Caco-2 (cell line): ENCODE data around the gene ZNF638. TPM values are rescaled to one million over a fixed set of nuclear protein-coding genes. Genes with fewer than 3 reads are reported as not detected.

ENCODE experiments used
- BruUV-seq: library from RNA; stranded (reverse); fragments of 400-500 nt; replicated peaks from 2 replicates; lab custom pipeline; 2021; lab: Mats Ljungman, UMichigan
- CTCF ChIA-PET: fragments of 300-600 bp; sonication (Branson Sonifier 250); formaldehyde crosslinking; loops from one replicate; lab custom pipeline; 2022; ENCODE audit warnings: antibody characterized with exemption; lab: Charles Lee
- POLR2A ChIA-PET: fragments of 300-600 bp; sonication (Branson Sonifier 250); formaldehyde crosslinking; loops from one replicate; lab custom pipeline; 2022; ENCODE audit warnings: antibody characterized with exemption; lab: Charles Lee
- DNase-seq, 2 experiments: peaks; one replicate each; pipeline versions ENCODE4 v3.0.0 to v3.0.0-alpha.2; 2020 to 2022
- H3K27me3 ChIP-seq: replicated peaks from 2 replicates; pipeline ENCODE4 v1.6.0; 2011; ENCODE audit warnings: low read length; ENCODE audit not compliant: control insufficient read depth, insufficient read depth
- H3K36me3 ChIP-seq: 2 replicates; pipeline ENCODE4 v1.5.1; 2011; ENCODE audit warnings: low read length; ENCODE audit not compliant: control insufficient read depth, insufficient read depth
- H3K4me1 ChIP-seq: fragments of 250-450 bp; sonication (Bioruptor Pico); 2 replicates; pipeline ENCODE4 v1.5.1; 2020; ENCODE audit warnings: mild to moderate bottlenecking
- H3K4me3 ChIP-seq: 2 replicates; pipeline ENCODE4 v1.5.1; 2011; ENCODE audit warnings: low read depth, mild to moderate bottlenecking, control low read depth, low read length
- H3K9me3 ChIP-seq: fragments of 250-450 bp; sonication (Bioruptor Pico); 2 replicates; pipeline ENCODE4 v1.5.1; 2020; ENCODE audit warnings: mild to moderate bottlenecking, moderate library complexity
- H3K27ac Mint-ChIP-seq: one replicate; pipeline ENCODE4 v1.8.0; 2022; ENCODE audit warnings: mixed read lengths; ENCODE audit not compliant: unreplicated experiment
- H3K27me3 Mint-ChIP-seq: one replicate; pipeline ENCODE4 v1.8.0; 2022; ENCODE audit warnings: mixed read lengths; ENCODE audit not compliant: insufficient read depth, unreplicated experiment
- H3K36me3 Mint-ChIP-seq: one replicate; pipeline ENCODE4 v1.8.0; 2022; ENCODE audit warnings: mild to moderate bottlenecking, mixed read lengths; ENCODE audit not compliant: insufficient read depth, unreplicated experiment
- H3K4me1 Mint-ChIP-seq: one replicate; pipeline ENCODE4 v1.8.0; 2022; ENCODE audit warnings: low read depth, mixed read lengths; ENCODE audit not compliant: unreplicated experiment
- H3K4me3 Mint-ChIP-seq: one replicate; pipeline ENCODE4 v1.8.0; 2022; ENCODE audit warnings: mild to moderate bottlenecking, moderate library complexity, mixed read lengths; ENCODE audit not compliant: unreplicated experiment
- H3K9me3 Mint-ChIP-seq: one replicate; pipeline ENCODE4 v1.8.0; 2022; ENCODE audit warnings: mixed read lengths; ENCODE audit not compliant: unreplicated experiment
- intact Hi-C: fragments of 100-400 bp; cut with micrococcal nuclease; formaldehyde crosslinking; loops from one replicate; pipeline ENCODE4 v1.10.0; 2022; ENCODE audit not compliant: unreplicated experiment
- total RNA-seq: library from RNA; stranded (reverse); gene quantifications from 2 replicates; pipeline ENCODE4 v1.2.3, GENCODE V29; 2022
- TF ChIP-seq, protein P1 (sequence below), 2 experiments: fragments of 200-600 bp in 1 of 2; IDR thresholded peaks; 1 replicate in 1 of 2; 2 replicates in 1 of 2; pipeline versions ENCODE4 v1.5.1 to v1.8.0; 2011 to 2022; ENCODE audit warnings: antibody characterized with exemption in 1 of 2, control low read depth in 1 of 2, inconsistent platforms in 1 of 2, low read depth in 1 of 2, low read length in 1 of 2, mild to moderate bottlenecking in 1 of 2, moderate library complexity in 1 of 2; ENCODE audit not compliant: insufficient read depth in 1 of 2, severe bottlenecking in 1 of 2, unreplicated experiment in 1 of 2

Gene ZNF638
- total RNA-seq, 1 experiment from 2014 or later = 133 TPM

DNA sequence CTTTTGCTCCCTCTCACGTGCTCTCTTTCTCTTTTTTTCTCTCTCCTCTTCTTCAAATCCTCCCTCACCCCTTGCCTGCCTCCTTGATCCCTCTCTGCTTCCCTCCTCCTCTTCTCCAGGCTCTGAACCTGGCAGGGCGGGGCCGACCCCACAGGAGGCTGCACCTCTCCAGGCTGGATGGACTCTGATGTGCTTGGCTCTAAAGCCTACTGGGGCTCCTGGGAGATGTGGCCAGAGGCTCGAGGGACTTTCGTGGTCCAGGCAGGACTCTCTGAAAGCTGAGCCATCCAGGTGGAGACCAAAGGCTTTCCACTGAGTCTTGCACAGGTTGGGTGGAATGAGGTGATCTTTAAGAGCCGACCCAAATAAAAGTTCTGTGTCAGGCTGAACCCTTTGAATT is 147.2 kb downstream of the ZNF638 start:
- peaks cover 12% of the 10 kb centered on the region for H3K4me1 Mint-ChIP-seq
- H3K9me3 Mint-ChIP-seq = no peaks in the 10 kb centered on the region
- Histone ChIP-seq H3K27me3 (no peaks in the 10 kb centered on the region), H3K4me3 (no peak overlapping the region), H3K9me3 (no peaks in the 10 kb centered on the region), H3K36me3 (no peaks in the 10 kb centered on the region), H3K4me1 (peaks cover 5% of the 10 kb centered on the region; the same call in 1 of the 2 replicates)
- ChIA-PET POLR2A (no interaction called here), CTCF (no interaction called here)
- TF ChIP-seq, protein P1, sequence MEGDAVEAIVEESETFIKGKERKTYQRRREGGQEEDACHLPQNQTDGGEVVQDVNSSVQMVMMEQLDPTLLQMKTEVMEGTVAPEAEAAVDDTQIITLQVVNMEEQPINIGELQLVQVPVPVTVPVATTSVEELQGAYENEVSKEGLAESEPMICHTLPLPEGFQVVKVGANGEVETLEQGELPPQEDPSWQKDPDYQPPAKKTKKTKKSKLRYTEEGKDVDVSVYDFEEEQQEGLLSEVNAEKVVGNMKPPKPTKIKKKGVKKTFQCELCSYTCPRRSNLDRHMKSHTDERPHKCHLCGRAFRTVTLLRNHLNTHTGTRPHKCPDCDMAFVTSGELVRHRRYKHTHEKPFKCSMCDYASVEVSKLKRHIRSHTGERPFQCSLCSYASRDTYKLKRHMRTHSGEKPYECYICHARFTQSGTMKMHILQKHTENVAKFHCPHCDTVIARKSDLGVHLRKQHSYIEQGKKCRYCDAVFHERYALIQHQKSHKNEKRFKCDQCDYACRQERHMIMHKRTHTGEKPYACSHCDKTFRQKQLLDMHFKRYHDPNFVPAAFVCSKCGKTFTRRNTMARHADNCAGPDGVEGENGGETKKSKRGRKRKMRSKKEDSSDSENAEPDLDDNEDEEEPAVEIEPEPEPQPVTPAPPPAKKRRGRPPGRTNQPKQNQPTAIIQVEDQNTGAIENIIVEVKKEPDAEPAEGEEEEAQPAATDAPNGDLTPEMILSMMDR (IDR thresholded peaks at IDR 0.05; ENCODE audit: insufficient read depth in 1 of 2, low read depth in 1 of 2, low read length in 1 of 2, severe bottlenecking in 1 of 2, unreplicated experiment in 1 of 2) = no peak
- intact Hi-C loops = no loop called here
- no TSS peak for BruUV-seq
- no peak overlapping the region for H3K27ac Mint-ChIP-seq
- DNase-seq = no peak
- H3K27me3 Mint-ChIP-seq = peaks cover 2% of the 10 kb centered on the region
- H3K4me3 Mint-ChIP-seq = peak overlapping the region; percentile 25
- no peaks in the 10 kb centered on the region for H3K36me3 Mint-ChIP-seq

DNA sequence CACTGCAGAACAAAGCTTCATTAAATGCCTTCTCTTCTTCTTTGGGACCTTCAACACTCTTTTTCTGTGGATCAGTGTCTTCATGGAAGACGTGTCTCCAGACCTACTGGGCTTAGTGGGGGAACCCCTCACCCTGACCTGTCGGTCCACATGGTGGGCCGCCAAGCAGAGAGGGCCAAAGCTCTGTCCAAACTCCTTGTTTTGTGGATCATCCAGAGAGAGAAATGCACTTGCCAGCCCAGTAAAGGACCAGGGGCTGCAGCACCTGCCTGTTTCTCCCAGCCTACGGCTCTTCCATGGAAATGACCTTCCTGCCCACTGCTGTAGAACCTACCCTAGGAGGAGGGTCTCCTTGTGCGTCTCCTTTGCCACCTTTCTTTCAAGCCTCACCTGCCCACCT is 147.7 kb downstream of the ZNF638 start:
- Mint-ChIP-seq H3K4me3 (no peak overlapping the region), H3K36me3 (no peaks in the 10 kb centered on the region), H3K4me1 (peaks cover 12% of the 10 kb centered on the region), H3K27me3 (peaks cover 2% of the 10 kb centered on the region), H3K9me3 (no peaks in the 10 kb centered on the region), H3K27ac (no peak overlapping the region)
- CTCF ChIA-PET = no interaction called here
- POLR2A ChIA-PET = no interaction called here
- intact Hi-C loops = no loop called here
- no peak for DNase-seq
- H3K4me3 ChIP-seq = no peak overlapping the region
- H3K4me1 ChIP-seq = peaks cover 5% of the 10 kb centered on the region; the same call in 1 of the 2 replicates
- TF ChIP-seq, protein P1 (IDR thresholded peaks at IDR 0.05; ENCODE audit: insufficient read depth in 1 of 2, low read depth in 1 of 2, low read length in 1 of 2, severe bottlenecking in 1 of 2, unreplicated experiment in 1 of 2) = no peak
- BruUV-seq = no TSS peak
- no peaks in the 10 kb centered on the region for H3K9me3 ChIP-seq
- no peaks in the 10 kb centered on the region for H3K27me3 ChIP-seq
- no peaks in the 10 kb centered on the region for H3K36me3 ChIP-seq

DNA sequence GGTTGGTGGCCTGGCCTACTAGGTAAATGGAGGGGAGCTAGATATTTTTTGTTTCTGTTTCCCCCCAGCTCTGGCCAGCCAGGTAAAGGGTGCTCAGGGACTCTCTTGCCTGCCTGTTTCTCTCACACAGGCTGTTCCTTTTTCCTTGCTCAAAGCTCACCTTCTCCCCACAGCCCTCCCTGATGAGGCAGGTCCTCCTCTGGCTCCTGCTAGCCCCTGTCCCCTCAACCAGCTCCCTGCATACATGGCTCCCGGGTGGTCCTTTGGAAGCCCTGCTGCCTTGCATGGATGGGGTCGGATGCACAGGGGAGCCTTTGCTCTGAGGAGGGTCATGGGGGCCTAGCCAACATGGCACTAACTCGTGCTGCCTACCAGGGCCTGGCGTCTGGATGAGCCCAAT is 149.5 kb downstream of the ZNF638 start:
- Mint-ChIP-seq H3K36me3 (no peaks in the 10 kb centered on the region), H3K27ac (no peak overlapping the region), H3K9me3 (no peaks in the 10 kb centered on the region), H3K4me1 (peaks cover 12% of the 10 kb centered on the region), H3K27me3 (peaks cover 2% of the 10 kb centered on the region), H3K4me3 (no peak overlapping the region)
- TF ChIP-seq, protein P1 (IDR thresholded peaks at IDR 0.05; ENCODE audit: insufficient read depth in 1 of 2, low read depth in 1 of 2, low read length in 1 of 2, severe bottlenecking in 1 of 2, unreplicated experiment in 1 of 2) = no peak
- BruUV-seq = no TSS peak
- intact Hi-C loops = no loop called here
- DNase-seq = no peak
- H3K27me3 ChIP-seq = no peaks in the 10 kb centered on the region
- no peak overlapping the region for H3K4me3 ChIP-seq
- ChIA-PET POLR2A (no interaction called here), CTCF (no interaction called here)
- no peaks in the 10 kb centered on the region for H3K9me3 ChIP-seq
- no peaks in the 10 kb centered on the region for H3K36me3 ChIP-seq
- peaks cover 5% of the 10 kb centered on the region; the same call in 1 of the 2 replicates for H3K4me1 ChIP-seq
